Upper lobe of left lung (tissue), 6 donors: ENCODE measurements around the gene TARP.
"Not testable (repeated sequence)": the region's sequence is repeated elsewhere in the genome, so short reads cannot be mapped to it uniquely, and the experiment has no call there.

ENCODE experiments used
- ATAC-seq, 2 donors: fragments of 200-7000 bp; cut with Tn5 transposase; one replicate each; pipeline ENCODE4 v1.9.1; 2022; ENCODE audit warnings: mild to moderate bottlenecking in 2 of 2, moderate library complexity in 2 of 2; ENCODE audit not compliant: low FRiP score in 2 of 2
- DNase-seq, 2 donors: peaks; one replicate each; pipeline ENCODE4 v3.0.0-alpha.2; 2019 to 2020
- H3K27ac ChIP-seq, 4 donors: fragments of 200-600 bp; sonication (generic); one replicate each; pipeline ENCODE4 v1.5.1; 2016 to 2019
- H3K27me3 ChIP-seq, 4 donors: fragments of 200-600 bp; sonication (generic); one replicate each; pipeline ENCODE4 v1.5.1; 2017 to 2019
- H3K36me3 ChIP-seq, 4 donors: fragments of 200-600 bp; sonication (generic); one replicate each; pipeline ENCODE4 v1.5.1; 2016 to 2019
- H3K4me1 ChIP-seq, 4 donors: fragments of 200-600 bp; sonication (generic); one replicate each; pipeline ENCODE4 v1.5.1; 2018 to 2019
- H3K4me3 ChIP-seq, 4 donors: fragments of 200-600 bp; sonication (generic); one replicate each; pipeline ENCODE4 v1.5.1; 2017 to 2019; ENCODE audit warnings: mild to moderate bottlenecking in 2 of 4, moderate library complexity in 1 of 4
- H3K9me3 ChIP-seq, 4 donors: fragments of 200-600 bp; sonication (generic); one replicate each; pipeline ENCODE4 v1.5.1; 2018 to 2019
- CTCF ChIP-seq, 6 experiments: fragments of 450-650 bp in 4 of 6; fragments of 200-600 bp in 2 of 6; sonication (generic) in 2 of 6; IDR thresholded peaks; one replicate each; pipeline ENCODE4 v1.5.1; 2016 to 2019; ENCODE audit warnings: antibody characterized with exemption in 6 of 6
- EP300 ChIP-seq, 4 donors: sonication (generic); formaldehyde crosslinking; IDR thresholded peaks; one replicate each; pipeline ENCODE4 v1.5.1; 2017; ENCODE audit warnings: antibody characterized with exemption in 4 of 4, control low read depth in 2 of 4
- POLR2A ChIP-seq, 4 donors: fragments of 450-650 bp; IDR thresholded peaks; one replicate each; pipeline ENCODE4 v1.5.1; 2016 to 2017; ENCODE audit warnings: antibody characterized with exemption in 4 of 4, mild to moderate bottlenecking in 2 of 4
- POLR2AphosphoS5 ChIP-seq, 2 donors: sonication (generic); formaldehyde crosslinking; IDR thresholded peaks; one replicate each; pipeline ENCODE4 v1.5.1; 2017; ENCODE audit warnings: antibody characterized with exemption in 2 of 2
- WGBS, 2 donors: methylation state at CpG; one replicate each; pipeline ENCODE4 v1.1.5; 2017 to 2018; 5-methylcytosine and 5-hydroxymethylcytosine counted together
- donor health status: DM: no; HTN: no; CAD: no; lungs with moderate emphysema.
- donor health status: DM: no; HTN: yes; CAD: no; lungs with severe emphysema.

Gene TARP

GRCh38 chr7:38264602-38265001, 8.8 kb downstream of the TARP start:
- DNase-seq, ATAC-seq, H3K36me3 ChIP-seq, H3K27me3 ChIP-seq, H3K27ac ChIP-seq, H3K9me3 ChIP-seq, H3K4me3 ChIP-seq, H3K4me1 ChIP-seq: not testable (repeated sequence)
- WGBS, 2 donors, result 19 to 23% methylated on average over 1 of the region's 1 CpG

- not testable (repeated sequence) for H3K27me3 ChIP-seq, ATAC-seq, H3K4me3 ChIP-seq, H3K27ac ChIP-seq, DNase-seq, H3K36me3 ChIP-seq, H3K9me3 ChIP-seq, H3K4me1 ChIP-seq
- WGBS, 2 donors, result 55 to 80% methylated on average over 1 of the region's 1 CpG
Measured at GRCh38 chr7:38263274-38263673, 10.2 kb downstream of the TARP start.

GRCh38 chr7:38262545-38262944, 10.9 kb downstream of the TARP start:
- 73 to 82% methylated on average over 5 of the region's 5 CpGs for WGBS, 2 donors
- Histone ChIP-seq H3K36me3 (no peaks in the 10 kb centered on the region), H3K9me3 (no peaks in the 10 kb centered on the region), H3K4me3 (no peak overlapping the region), H3K27me3 (no peaks in the 10 kb centered on the region), H3K27ac (no peak overlapping the region), H3K4me1 (peaks cover 0 to under 1% (median 0%) of the 10 kb centered on the region in 4 donors)
- no peak for ATAC-seq
- no peak for TF ChIP-seq EP300 (IDR thresholded peaks at IDR 0.05)
- no peak for TF ChIP-seq POLR2A (IDR thresholded peaks at IDR 0.05)
- no peak for TF ChIP-seq POLR2AphosphoS5 (IDR thresholded peaks at IDR 0.05)
- TF ChIP-seq CTCF (IDR thresholded peaks at IDR 0.05), result no peak
- DNase-seq, result no peak

GRCh38 chr7:38262026-38262425, 11.4 kb downstream of the TARP start:
- not testable (repeated sequence) for H3K4me3 ChIP-seq, H3K27me3 ChIP-seq, H3K4me1 ChIP-seq, H3K36me3 ChIP-seq, DNase-seq, H3K27ac ChIP-seq, ATAC-seq, H3K9me3 ChIP-seq
- WGBS, 2 donors, result 60 to 64% methylated on average over 2 of the region's 2 CpGs

GRCh38 chr7:38261601-38262000, 11.8 kb downstream of the TARP start:
- not testable (repeated sequence) for H3K4me3 ChIP-seq, H3K4me1 ChIP-seq, H3K9me3 ChIP-seq, ATAC-seq, H3K27ac ChIP-seq, H3K36me3 ChIP-seq, DNase-seq, H3K27me3 ChIP-seq
- WGBS, 2 donors, result 89 to 92% methylated on average over 12 of the region's 12 CpGs

- WGBS, 2 donors, result 89 to 95% methylated on average over 8 of the region's 8 CpGs
Measured at GRCh38 chr7:38259157-38259556, 14.3 kb downstream of the TARP start.

GRCh38 chr7:38257350-38257677, 16.1 kb downstream of the TARP start:
- no peaks in the 10 kb centered on the region for H3K36me3 ChIP-seq
- 59 to 68% methylated on average over 2 of the region's 2 CpGs for WGBS, 2 donors
- H3K4me3 ChIP-seq, result no peak overlapping the region
- H3K4me1 ChIP-seq, result peaks cover 0 to 3% (median 0%) of the 10 kb centered on the region in 4 donors
- H3K27ac ChIP-seq, result peak overlapping the region in 2 of 4 donors; percentile 40 to 78
- DNase-seq (no peak), ATAC-seq (peak in 1 of 2 donors; percentile 49)
- no peak for TF ChIP-seq EP300 (IDR thresholded peaks at IDR 0.05)
- TF ChIP-seq CTCF (IDR thresholded peaks at IDR 0.05), result no peak
- TF ChIP-seq POLR2AphosphoS5 (IDR thresholded peaks at IDR 0.05), result no peak
- no peak for TF ChIP-seq POLR2A (IDR thresholded peaks at IDR 0.05)
- no peaks in the 10 kb centered on the region for H3K9me3 ChIP-seq
- no peaks in the 10 kb centered on the region for H3K27me3 ChIP-seq

More at GRCh38 chr7:38259157-38259556, 14.3 kb downstream of the TARP start:
- DNase-seq, H3K27ac ChIP-seq, H3K27me3 ChIP-seq, H3K4me1 ChIP-seq, H3K36me3 ChIP-seq, H3K9me3 ChIP-seq, H3K4me3 ChIP-seq, ATAC-seq: not testable (repeated sequence)

- not testable (repeated sequence) for H3K27ac ChIP-seq, H3K4me3 ChIP-seq, DNase-seq, H3K27me3 ChIP-seq, ATAC-seq, H3K36me3 ChIP-seq, H3K9me3 ChIP-seq, H3K4me1 ChIP-seq
- WGBS, 2 donors, result 45 to 78% methylated on average over 3 of the region's 3 CpGs
Measured at GRCh38 chr7:38249849-38250248, 23.6 kb downstream of the TARP start.
